Activated B cell treated with CpG ODN at 0.5 μM for 24 hours (primary cell): Measurements from ENCODE around the gene TMEM132A. TPM values are rescaled to one million over a fixed set of nuclear protein-coding genes. Genes with fewer than 3 reads are reported as not detected.

Experiments
- ATAC-seq: fragments of 200-7000 bp; cut with Tn5 transposase; one replicate; pipeline ENCODE4 v1.10.0; 2021; ENCODE audit warnings: low read depth, mild to moderate bottlenecking, moderate library complexity
- CTCF ChIA-PET: fragments of 350-600 bp; sonication (Branson Sonifier 250); formaldehyde crosslinking; loops from one replicate; lab custom pipeline; 2021; ENCODE audit warnings: antibody characterized with exemption; lab: Charles Lee
- POLR2A ChIA-PET: fragments of 350-600 bp; sonication (Branson Sonifier 250); formaldehyde crosslinking; loops from one replicate; lab custom pipeline; 2021; ENCODE audit warnings: antibody characterized with exemption; lab: Charles Lee
- DNase-seq: peaks from one replicate; pipeline ENCODE4 v3.0.0; 2022
- H3K27ac Mint-ChIP-seq: one replicate; pipeline ENCODE4 v1.8.0; 2020; ENCODE audit warnings: mixed read lengths
- H3K27me3 Mint-ChIP-seq: one replicate; pipeline ENCODE4 v1.8.0; 2021; ENCODE audit warnings: mixed read lengths
- H3K36me3 Mint-ChIP-seq: one replicate; pipeline ENCODE4 v1.8.0; 2021; ENCODE audit warnings: low read depth, mixed read lengths
- H3K4me1 Mint-ChIP-seq: one replicate; pipeline ENCODE4 v1.8.0; 2021; ENCODE audit warnings: mixed read lengths
- H3K4me3 Mint-ChIP-seq: one replicate; pipeline ENCODE4 v1.8.0; 2020; ENCODE audit warnings: mild to moderate bottlenecking, mixed read lengths
- H3K9me3 Mint-ChIP-seq: one replicate; pipeline ENCODE4 v1.8.0; 2020; ENCODE audit warnings: mixed read lengths
- intact Hi-C: fragments of 100-400 bp; cut with micrococcal nuclease; formaldehyde crosslinking; loops from one replicate; pipeline ENCODE4 v1.15.1; 2024
- total RNA-seq: library from RNA; stranded (reverse); gene quantifications from 2 replicates; pipeline ENCODE4 v1.2.3, GENCODE V29; 2022
- TF ChIP-seq, protein P1 (sequence below): fragments of 200-600 bp; IDR thresholded peaks from one replicate; pipeline ENCODE4 v1.8.0; 2022; ENCODE audit warnings: antibody characterized with exemption, mild to moderate bottlenecking

TMEM132A gene
- total RNA-seq, 1 donor from 2014 or later, result 8.7 TPM

DNA sequence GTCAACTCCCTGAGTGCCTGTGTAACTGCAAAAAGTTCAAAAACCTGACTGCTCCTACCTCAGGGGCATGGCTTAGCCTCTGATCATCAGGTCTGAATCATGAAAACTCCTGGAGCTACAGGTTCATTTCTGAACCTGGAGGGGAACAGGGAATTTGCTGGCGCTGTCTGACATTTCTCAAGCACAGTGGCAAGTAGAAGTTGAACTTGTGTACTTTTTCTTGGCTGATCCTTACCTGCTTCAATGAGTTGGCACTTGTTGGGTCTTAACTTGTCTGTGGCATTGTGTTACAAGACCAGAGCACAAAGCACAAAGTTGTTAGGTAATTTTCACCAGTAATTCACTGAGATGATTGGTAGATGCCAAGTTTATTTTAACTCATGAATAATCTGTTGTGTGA, 7.0 kb upstream of the TMEM132A start:
- Mint-ChIP-seq H3K36me3 (peaks cover 55% of the 10 kb centered on the region), H3K27me3 (no peaks in the 10 kb centered on the region), H3K9me3 (no peaks in the 10 kb centered on the region), H3K4me3 (peak overlapping the region; percentile 24), H3K27ac (peak overlapping the region; percentile 22), H3K4me1 (peaks cover 70% of the 10 kb centered on the region)
- POLR2A ChIA-PET, result interaction anchor here (0.6 to 9.3 kb wide), 3 partner anchors 15 to 153 kb away, joined by 8 to 191 read pairs (median 102); partner anchors contain the start of gene SLC15A3
- intact Hi-C loops, result loop anchor here (5.0 kb wide), 1 partner anchor 105 kb away; no protein-coding TSS in a partner anchor
- CTCF ChIA-PET, result interaction anchor here (0.8 to 1.2 kb wide), 3 partner anchors 21 to 212 kb away, joined by 3 to 4 read pairs (median 3); no protein-coding TSS in a partner anchor
- DNase-seq (no peak), ATAC-seq (no peak)
- TF ChIP-seq, protein P1, sequence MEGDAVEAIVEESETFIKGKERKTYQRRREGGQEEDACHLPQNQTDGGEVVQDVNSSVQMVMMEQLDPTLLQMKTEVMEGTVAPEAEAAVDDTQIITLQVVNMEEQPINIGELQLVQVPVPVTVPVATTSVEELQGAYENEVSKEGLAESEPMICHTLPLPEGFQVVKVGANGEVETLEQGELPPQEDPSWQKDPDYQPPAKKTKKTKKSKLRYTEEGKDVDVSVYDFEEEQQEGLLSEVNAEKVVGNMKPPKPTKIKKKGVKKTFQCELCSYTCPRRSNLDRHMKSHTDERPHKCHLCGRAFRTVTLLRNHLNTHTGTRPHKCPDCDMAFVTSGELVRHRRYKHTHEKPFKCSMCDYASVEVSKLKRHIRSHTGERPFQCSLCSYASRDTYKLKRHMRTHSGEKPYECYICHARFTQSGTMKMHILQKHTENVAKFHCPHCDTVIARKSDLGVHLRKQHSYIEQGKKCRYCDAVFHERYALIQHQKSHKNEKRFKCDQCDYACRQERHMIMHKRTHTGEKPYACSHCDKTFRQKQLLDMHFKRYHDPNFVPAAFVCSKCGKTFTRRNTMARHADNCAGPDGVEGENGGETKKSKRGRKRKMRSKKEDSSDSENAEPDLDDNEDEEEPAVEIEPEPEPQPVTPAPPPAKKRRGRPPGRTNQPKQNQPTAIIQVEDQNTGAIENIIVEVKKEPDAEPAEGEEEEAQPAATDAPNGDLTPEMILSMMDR, result no peak

DNA sequence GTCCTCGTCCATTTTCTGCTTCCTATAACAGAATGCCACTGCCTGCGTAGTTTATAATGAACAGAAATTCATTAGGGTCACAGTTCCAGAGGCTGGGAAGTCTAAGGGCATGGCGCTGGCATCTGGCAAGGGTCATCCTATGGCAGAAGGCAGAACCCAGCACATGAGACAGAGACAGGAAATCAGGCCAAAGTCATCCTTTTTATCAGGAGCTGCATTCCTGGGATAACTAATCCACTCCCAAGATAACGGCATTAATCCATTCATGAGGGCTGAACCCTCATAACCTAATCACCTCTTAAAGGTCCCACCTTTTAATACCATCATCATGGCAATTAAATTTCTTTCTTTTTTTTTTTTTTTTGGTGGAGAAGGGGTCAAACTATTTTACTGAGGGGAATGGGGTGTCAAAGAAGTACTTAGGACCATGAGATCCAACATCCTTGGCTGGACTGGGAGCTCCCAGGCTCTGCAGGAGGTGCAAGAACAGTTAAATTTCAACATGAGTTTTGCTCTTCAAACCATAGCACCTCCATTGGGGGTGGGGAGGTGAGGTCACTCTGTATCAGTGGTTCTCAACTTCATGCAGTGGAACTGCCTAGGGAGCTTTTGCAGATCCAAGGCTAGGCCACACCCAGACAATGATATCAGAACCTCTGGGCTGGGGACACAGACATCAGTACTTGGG, 5.9 kb upstream of the TMEM132A start:
- TF ChIP-seq, protein P1, result no peak
- ATAC-seq (no peak), DNase-seq (no peak)
- Mint-ChIP-seq H3K27me3 (no peaks in the 10 kb centered on the region), H3K9me3 (no peaks in the 10 kb centered on the region), H3K36me3 (peaks cover 67% of the 10 kb centered on the region), H3K4me1 (peaks cover 63% of the 10 kb centered on the region), H3K27ac (peak overlapping the region; percentile 46), H3K4me3 (no peak overlapping the region)
- ChIA-PET POLR2A (interaction anchor here (0.7 to 9.3 kb wide), 6 partner anchors 14 to 139 kb away, joined by 3 to 191 read pairs (median 4); partner anchors contain the start of genes CD6 and SLC15A3), CTCF (interaction anchor here (1.2 kb wide), 1 partner anchor 211 kb away, joined by 4 read pairs; no protein-coding TSS in a partner anchor)
- intact Hi-C loops, result loop anchor here (5.0 kb wide), 1 partner anchor 104 kb away; no protein-coding TSS in a partner anchor

DNA sequence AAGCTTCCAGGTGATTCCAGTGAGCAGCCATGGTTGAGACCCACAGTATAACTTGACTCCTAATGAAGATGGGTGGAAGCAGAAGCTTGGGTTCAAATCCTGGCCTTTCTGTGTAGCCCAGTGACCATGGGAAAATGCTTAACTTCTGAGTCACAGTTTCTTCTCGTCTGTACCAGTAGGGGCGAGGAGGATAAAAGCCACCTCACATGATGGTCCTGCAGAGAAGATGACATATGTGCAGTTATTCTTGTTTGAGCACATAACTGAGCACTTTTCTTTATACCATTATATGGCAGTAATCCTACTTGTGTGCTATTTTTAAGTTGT, 5.4 kb upstream of the TMEM132A start:
- ATAC-seq (no peak), DNase-seq (no peak)
- H3K36me3 Mint-ChIP-seq, result peaks cover 67% of the 10 kb centered on the region
- ChIA-PET POLR2A (interaction anchor here (0.7 to 9.3 kb wide), 7 partner anchors 13 to 139 kb away, joined by 3 to 191 read pairs (median 3); partner anchors contain the start of genes CD6 and SLC15A3), CTCF (interaction anchor here (1.5 kb wide), 1 partner anchor 51 kb away, joined by 6 read pairs; no protein-coding TSS in a partner anchor)
- H3K4me1 Mint-ChIP-seq, result peaks cover 61% of the 10 kb centered on the region
- peak overlapping the region; percentile 82 for H3K27ac Mint-ChIP-seq
- H3K27me3 Mint-ChIP-seq, result no peaks in the 10 kb centered on the region
- TF ChIP-seq, protein P1, result no peak
- H3K9me3 Mint-ChIP-seq, result no peaks in the 10 kb centered on the region
- peak overlapping the region; percentile 60 for H3K4me3 Mint-ChIP-seq
- intact Hi-C loops, result loop anchor here (1.0 to 5.0 kb wide), 2 partner anchors 13 to 103 kb away; no protein-coding TSS in a partner anchor

DNA sequence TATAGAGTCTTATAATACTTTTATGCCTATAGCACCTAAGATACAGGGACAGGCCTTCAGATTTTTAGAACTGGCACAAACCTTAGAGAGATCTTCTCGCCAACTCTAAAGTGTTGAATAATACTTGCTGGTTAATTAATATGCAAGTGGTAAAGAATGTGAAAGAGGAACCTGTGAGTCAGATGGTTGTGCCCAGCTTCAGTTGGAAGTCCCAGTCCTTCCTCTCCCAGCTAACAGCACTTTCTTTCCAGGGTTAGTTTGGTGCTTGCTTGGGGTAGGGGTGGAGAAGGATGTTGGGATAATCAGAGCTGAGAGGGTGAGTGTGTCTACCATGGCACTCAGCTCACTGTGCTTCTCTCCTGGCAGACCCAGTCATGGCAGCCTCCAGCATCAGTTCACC, 4.9 kb upstream of the TMEM132A start:
- intact Hi-C loops, result loop anchor here (1.0 to 5.0 kb wide), 2 partner anchors 13 to 103 kb away; no protein-coding TSS in a partner anchor
- Mint-ChIP-seq H3K27me3 (no peaks in the 10 kb centered on the region), H3K27ac (peak overlapping the region; percentile 82), H3K36me3 (peaks cover 65% of the 10 kb centered on the region), H3K4me3 (peak overlapping the region; percentile 60), H3K9me3 (no peaks in the 10 kb centered on the region), H3K4me1 (peaks cover 62% of the 10 kb centered on the region)
- ChIA-PET CTCF (interaction anchor here (1.5 kb wide), 1 partner anchor 50 kb away, joined by 6 read pairs; no protein-coding TSS in a partner anchor), POLR2A (interaction anchor here (0.6 to 9.3 kb wide), 8 partner anchors 13 to 1832 kb away, joined by 3 to 191 read pairs (median 4); partner anchors contain the start of genes CD6 and SLC15A3)
- DNase-seq, result no peak
- peak; percentile 16 for ATAC-seq
- TF ChIP-seq, protein P1, result no peak
